Stomach (tissue), 9 donors: Measurements from ENCODE around the gene URB1. TPM values are rescaled to one million over a fixed set of nuclear protein-coding genes. Genes with fewer than 3 reads are reported as not detected.

Experiments
- DNase-seq, 2 donors: peaks; one replicate each; pipeline versions ENCODE4 v3.0.0 to v3.0.0-alpha.2; 2013 to 2019
- H3K27ac ChIP-seq, 5 donors: fragments of 200-600 bp in 4 of 5; sonication (generic) in 4 of 5; one replicate each; pipeline ENCODE4 v1.5.1; 2013 to 2019; ENCODE audit warnings: mild to moderate bottlenecking in 1 of 5, moderate library complexity in 1 of 5
- H3K27me3 ChIP-seq, 3 donors: fragments of 200-600 bp; sonication (generic); one replicate each; pipeline ENCODE4 v1.5.1; 2017 to 2019; ENCODE audit warnings: mixed run types in 1 of 3
- H3K36me3 ChIP-seq, 4 donors: fragments of 200-600 bp; sonication (generic); 1 replicate in 3 of 4; 2 replicates in 1 of 4; pipeline ENCODE4 v1.5.1; 2016 to 2019
- H3K4me1 ChIP-seq, 4 donors: fragments of 200-600 bp; sonication (generic); one replicate each; pipeline ENCODE4 v1.5.1; 2016 to 2019
- H3K4me3 ChIP-seq, 4 donors: fragments of 200-600 bp; sonication (generic) in 3 of 4; one replicate each; pipeline ENCODE4 v1.5.1; 2016 to 2019; ENCODE audit warnings: mild to moderate bottlenecking in 1 of 4
- H3K9me3 ChIP-seq, 4 donors: fragments of 200-600 bp; sonication (generic); one replicate each; pipeline ENCODE4 v1.5.1; 2016 to 2019
- EP300 ChIP-seq: sonication (generic); formaldehyde crosslinking; IDR thresholded peaks from one replicate; pipeline ENCODE4 v1.6.1; 2017; ENCODE audit warnings: antibody characterized with exemption
- POLR2A ChIP-seq, 4 donors: fragments of 450-650 bp; IDR thresholded peaks; one replicate each; pipeline ENCODE4 v1.6.1; 2016; ENCODE audit warnings: antibody characterized with exemption in 4 of 4, control low read depth in 2 of 4, mild to moderate bottlenecking in 1 of 4, moderate library complexity in 1 of 4
- POLR2AphosphoS5 ChIP-seq, 3 donors: sonication (generic); formaldehyde crosslinking; IDR thresholded peaks; one replicate each; pipeline ENCODE4 v1.6.1; 2016; ENCODE audit warnings: antibody characterized with exemption in 3 of 3
- WGBS, 5 donors: extraction: QIAGEN DNeasy Blood & Tissue Kit in 3 of 5; methylation state at CpG; one replicate each; pipeline versions ENCODE4 v1.1.5 to v1.1.7; 2013 to 2018; 5-methylcytosine and 5-hydroxymethylcytosine counted together
- intact Hi-C: fragments of 100-400 bp; cut with DNase I; formaldehyde crosslinking; loops from one replicate; pipeline ENCODE4 v1.15.1; 2023; ENCODE audit warnings: low total_unique reads
- polyA plus RNA-seq, 3 donors: library from polyadenylated mRNA; stranded (reverse); fragments of 200-250 nt; gene quantifications; one replicate each; pipeline ENCODE4 v1.2.3, GENCODE V29; 2013
- total RNA-seq, 5 donors: library from RNA; depleted of rRNA; stranded (reverse); fragments of >200 nt; gene quantifications; one replicate each; pipeline versions ENCODE4 v1.1.0 to v1.2.3, GENCODE V29; 2014 to 2016
- TF ChIP-seq, protein P1 (sequence below), 7 experiments: fragments of 450-650 bp in 4 of 7; fragments of 200-600 bp in 3 of 7; sonication (generic) in 3 of 7; IDR thresholded peaks; one replicate each; pipeline ENCODE4 v1.5.1; 2016 to 2019; ENCODE audit warnings: antibody characterized with exemption in 7 of 7, control low read depth in 2 of 7, mild to moderate bottlenecking in 1 of 7
- donor health status: healthy with polysubstance abuse.
- donor health status: Bipolar disorder and iron deficiency.
- donor health status: healthy.

The URB1 gene
- total and polyA plus RNA-seq, 8 donors, result 1.2 to 16.3 (median 10.2) TPM

DNA sequence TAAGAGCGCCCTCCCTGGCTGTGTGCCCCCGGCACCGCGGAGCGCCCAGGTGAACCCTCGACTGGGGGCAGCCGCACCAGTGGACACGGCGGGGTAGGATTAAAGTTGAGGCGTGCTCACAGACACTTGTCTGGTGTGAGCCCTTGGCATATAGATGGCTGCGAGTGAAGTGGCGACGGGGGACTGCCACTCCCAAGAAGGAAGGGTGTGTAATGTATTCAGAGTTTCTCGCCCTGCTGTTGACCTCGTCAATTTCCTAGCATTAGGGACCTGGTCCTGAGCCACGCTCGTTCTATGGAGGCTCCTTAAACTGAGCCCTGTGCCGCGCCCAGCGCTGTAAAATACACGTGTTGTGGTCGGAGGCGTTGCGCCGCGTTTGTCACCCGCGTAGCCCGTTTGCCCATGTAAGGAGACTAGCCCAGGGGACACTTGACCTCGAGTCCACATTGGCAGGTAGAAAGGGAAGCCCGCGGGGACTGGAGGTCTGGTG lies 20.2 kb upstream of the URB1 start:
- intact Hi-C loops, result no loop called here
- DNase-seq, result peak; percentile 57 to 63
- Histone ChIP-seq H3K27me3 (peaks cover 0 to 4% (median 0%) of the 10 kb centered on the region in 3 donors), H3K4me3 (peak overlapping the region; percentile 52 to 72 (median 72)), H3K36me3 (peaks cover 0 to 4% (median 2%) of the 10 kb centered on the region in 4 donors), H3K9me3 (no peaks in the 10 kb centered on the region), H3K27ac (peak overlapping the region; percentile 96 to 100 (median 99)), H3K4me1 (peaks cover 21 to 71% (median 54%) of the 10 kb centered on the region in 4 donors)
- TF ChIP-seq, protein P1, sequence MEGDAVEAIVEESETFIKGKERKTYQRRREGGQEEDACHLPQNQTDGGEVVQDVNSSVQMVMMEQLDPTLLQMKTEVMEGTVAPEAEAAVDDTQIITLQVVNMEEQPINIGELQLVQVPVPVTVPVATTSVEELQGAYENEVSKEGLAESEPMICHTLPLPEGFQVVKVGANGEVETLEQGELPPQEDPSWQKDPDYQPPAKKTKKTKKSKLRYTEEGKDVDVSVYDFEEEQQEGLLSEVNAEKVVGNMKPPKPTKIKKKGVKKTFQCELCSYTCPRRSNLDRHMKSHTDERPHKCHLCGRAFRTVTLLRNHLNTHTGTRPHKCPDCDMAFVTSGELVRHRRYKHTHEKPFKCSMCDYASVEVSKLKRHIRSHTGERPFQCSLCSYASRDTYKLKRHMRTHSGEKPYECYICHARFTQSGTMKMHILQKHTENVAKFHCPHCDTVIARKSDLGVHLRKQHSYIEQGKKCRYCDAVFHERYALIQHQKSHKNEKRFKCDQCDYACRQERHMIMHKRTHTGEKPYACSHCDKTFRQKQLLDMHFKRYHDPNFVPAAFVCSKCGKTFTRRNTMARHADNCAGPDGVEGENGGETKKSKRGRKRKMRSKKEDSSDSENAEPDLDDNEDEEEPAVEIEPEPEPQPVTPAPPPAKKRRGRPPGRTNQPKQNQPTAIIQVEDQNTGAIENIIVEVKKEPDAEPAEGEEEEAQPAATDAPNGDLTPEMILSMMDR (IDR thresholded peaks at IDR 0.05), result no peak
- peak; percentile 59 to 66 (median 64) for TF ChIP-seq POLR2AphosphoS5 (IDR thresholded peaks at IDR 0.05)
- 4 to 15% (median 8%) methylated on average over 26 to 32 of the region's 32 CpGs for WGBS, 5 donors

DNA sequence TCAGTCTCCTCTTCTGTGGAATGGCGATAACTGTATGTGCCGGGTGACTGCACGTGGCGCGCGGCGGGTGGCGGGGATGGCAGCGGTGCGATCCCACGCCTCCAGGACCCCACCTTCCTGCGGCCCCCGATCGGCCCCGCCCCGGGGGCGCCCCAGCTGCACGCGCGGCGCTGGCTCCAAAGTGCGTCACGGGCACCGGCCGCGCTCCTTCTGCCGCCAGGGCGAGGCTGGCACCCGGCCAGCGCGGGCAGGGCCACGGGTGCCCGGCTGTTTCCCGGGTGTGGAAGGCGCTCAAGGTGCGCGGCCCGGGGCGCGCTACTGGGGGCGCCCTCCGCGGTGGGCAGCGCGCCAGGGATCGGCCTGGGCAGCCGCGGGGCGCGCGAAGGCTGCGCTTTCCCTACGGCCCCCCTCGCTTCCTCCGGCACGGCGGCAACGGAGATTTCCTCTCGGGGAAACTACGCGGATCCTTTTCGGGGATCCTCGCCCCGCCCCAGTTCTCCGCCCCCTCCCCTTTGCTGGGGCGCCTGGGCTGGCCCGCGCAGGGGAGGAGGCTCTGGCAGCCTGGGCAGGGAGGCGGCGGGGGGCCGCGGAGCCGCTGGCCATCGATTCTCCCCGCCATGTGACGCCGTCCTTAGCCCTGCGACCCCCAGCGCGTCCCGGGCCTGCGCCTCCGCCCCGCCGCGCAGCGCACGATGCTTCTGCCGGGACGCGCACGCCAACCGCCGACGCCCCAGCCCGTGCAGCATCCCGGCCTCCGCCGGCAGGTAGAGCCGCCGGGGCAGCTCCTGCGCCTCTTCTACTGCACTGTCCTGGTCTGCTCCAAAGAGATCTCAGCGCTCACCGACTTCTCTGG lies 19.6 kb upstream of the URB1 start, which contains the start of gene EVA1C:
TSS of gene EVA1C (plus strand) at position 545 of the 853 bp plus-strand sequence. CDS start at position 693, 148 bp downstream.
- H3K4me1 ChIP-seq, result peaks cover 21 to 65% (median 51%) of the 10 kb centered on the region in 4 donors
- H3K27me3 ChIP-seq, result peaks cover 0 to 4% (median 0%) of the 10 kb centered on the region in 3 donors
- 0 to 1% (median 1%) methylated on average over 42 to 104 of the region's 104 CpGs for WGBS, 5 donors
- DNase-seq, result peak; percentile 83
- TF ChIP-seq, protein P1 (IDR thresholded peaks at IDR 0.05), result peak in 1 of 7 experiments; percentile 43
- peak; percentile 26 to 65 (median 27) for TF ChIP-seq POLR2AphosphoS5 (IDR thresholded peaks at IDR 0.05)
- no peak for TF ChIP-seq POLR2A (IDR thresholded peaks at IDR 0.05)
- peak within 1 kb of the TSS; percentile 96 to 100 (median 99) for H3K27ac ChIP-seq
- no peaks in the 10 kb centered on the region for H3K9me3 ChIP-seq
- H3K4me3 ChIP-seq, result peak within 1 kb of the TSS; percentile 52 to 72 (median 72)
- intact Hi-C loops, result no loop called here
- no peaks in the 10 kb centered on the region for H3K36me3 ChIP-seq

DNA sequence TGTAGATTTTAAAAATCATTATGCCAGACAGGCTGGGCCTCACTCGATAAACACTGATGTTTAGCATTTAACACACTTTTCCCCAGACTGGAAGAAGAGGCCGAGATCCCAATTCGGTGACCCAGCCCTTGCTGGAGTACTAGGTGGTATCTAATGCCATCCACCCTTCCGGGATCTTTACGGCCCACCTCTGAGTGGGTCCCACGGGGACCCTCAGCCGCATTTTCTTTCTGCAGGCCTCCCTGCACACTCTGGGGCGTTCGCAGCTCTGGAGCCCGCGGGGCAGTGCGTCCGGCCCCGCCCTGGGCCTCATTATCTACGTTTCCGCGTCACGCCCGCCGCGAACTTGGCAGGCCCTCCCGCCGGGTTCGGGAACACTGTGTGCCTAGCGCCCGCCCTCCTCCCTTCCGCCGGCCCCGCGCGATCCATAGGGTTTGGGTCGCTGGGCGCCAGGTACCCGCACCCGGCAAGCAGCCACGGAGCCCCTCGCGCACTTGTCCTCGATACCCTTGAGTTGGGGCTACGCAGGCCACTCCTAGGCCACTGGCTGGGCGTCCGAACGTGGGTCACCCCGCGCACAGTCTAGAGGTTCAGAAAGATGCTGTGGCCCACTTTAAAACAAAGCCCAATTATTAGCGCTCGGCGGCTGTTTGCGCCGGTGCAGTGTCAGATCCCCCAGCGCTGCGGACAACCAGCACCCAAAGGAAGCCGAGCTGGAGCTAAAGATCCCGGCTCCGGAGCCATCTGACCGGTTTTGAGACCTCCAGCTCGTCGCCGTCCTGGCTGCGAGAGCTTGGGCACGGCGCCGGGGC lies 18.7 kb upstream of the URB1 start:
- Histone ChIP-seq H3K27me3 (peaks cover 0 to 4% (median 0%) of the 10 kb centered on the region in 3 donors), H3K4me3 (peak overlapping the region; percentile 52 to 72 (median 72)), H3K27ac (peak overlapping the region; percentile 96 to 100 (median 99)), H3K9me3 (no peaks in the 10 kb centered on the region), H3K36me3 (no peaks in the 10 kb centered on the region), H3K4me1 (peaks cover 21 to 57% (median 47%) of the 10 kb centered on the region in 4 donors)
- DNase-seq, result peak; percentile 89 to 97
- intact Hi-C loops, result no loop called here
- 0 to 3% (median 1%) methylated on average over 31 to 63 of the region's 63 CpGs for WGBS, 5 donors
- TF ChIP-seq EP300, result peak; percentile 97
- TF ChIP-seq, protein P1 (IDR thresholded peaks at IDR 0.05), result no peak
- TF ChIP-seq POLR2AphosphoS5 (IDR thresholded peaks at IDR 0.05), result peak; percentile 98 to 99 (median 98)
- TF ChIP-seq POLR2A (IDR thresholded peaks at IDR 0.05), result peak in 1 of 4 donors; percentile 5

DNA sequence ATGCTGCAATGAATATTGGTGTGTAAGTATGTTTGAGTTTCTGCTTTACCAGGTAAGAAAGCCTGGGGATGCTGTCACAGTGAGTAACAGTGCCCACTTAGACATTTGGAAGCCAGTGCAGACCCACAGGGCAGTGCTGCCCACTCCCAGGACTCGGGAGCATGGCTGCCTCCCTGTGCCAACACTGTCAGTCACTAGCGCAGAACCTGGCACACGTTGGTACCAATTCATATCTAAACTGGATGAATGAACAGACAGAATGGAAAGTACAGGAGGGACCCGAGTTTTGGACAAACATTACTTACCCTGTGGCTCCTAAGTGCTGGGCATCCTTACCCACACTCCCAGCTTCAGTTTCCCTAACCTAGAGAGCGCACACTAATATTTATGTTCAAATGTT lies 18.1 kb upstream of the URB1 start:
- 38 to 56% (median 41%) methylated on average over 3 to 5 of the region's 5 CpGs for WGBS, 5 donors
- peak in 1 of 2 donors; percentile 42 for DNase-seq
- Histone ChIP-seq H3K36me3 (no peaks in the 10 kb centered on the region), H3K27me3 (peaks cover 0 to 4% (median 0%) of the 10 kb centered on the region in 3 donors), H3K4me1 (peaks cover 21 to 55% (median 46%) of the 10 kb centered on the region in 4 donors), H3K9me3 (no peaks in the 10 kb centered on the region), H3K27ac (peak overlapping the region; percentile 96 to 100 (median 99)), H3K4me3 (peak overlapping the region; percentile 52 to 72 (median 72))
- intact Hi-C loops, result no loop called here
- no peak for TF ChIP-seq POLR2AphosphoS5 (IDR thresholded peaks at IDR 0.05)
- no peak for TF ChIP-seq POLR2A (IDR thresholded peaks at IDR 0.05)
- TF ChIP-seq, protein P1 (IDR thresholded peaks at IDR 0.05), result no peak
- peak; percentile 10 for TF ChIP-seq EP300
